H1 (cell line): ENCODE data around the gene PRRX2. TPM values are rescaled to one million over a fixed set of nuclear protein-coding genes. Genes with fewer than 3 reads are reported as not detected.

Experiments used
- EP300 ChIP-seq, 2 experiments: IDR thresholded peaks; 1 replicate in 1 of 2; 2 replicates in 1 of 2; pipeline ENCODE4 v1.6.1; 2011 to 2012; ENCODE audit warnings: low read depth in 2 of 2, low read length in 2 of 2, mild to moderate bottlenecking in 2 of 2, borderline replicate concordance in 1 of 2, inconsistent platforms in 1 of 2, moderate library complexity in 1 of 2
- EZH2 ChIP-seq: fragments of 200-600 bp; sonication (generic); IDR thresholded peaks from 2 replicates; pipeline ENCODE4 v1.7.1; 2012; ENCODE audit warnings: low read depth, mild to moderate bottlenecking, moderate library complexity, low read length, inconsistent platforms; ENCODE audit not compliant: severe bottlenecking
- TEAD4 ChIP-seq: IDR thresholded peaks from 2 replicates; pipeline ENCODE4 v1.6.1; 2012; ENCODE audit warnings: low read depth, low read length, inconsistent platforms, mixed read lengths
- polyA plus RNA-seq, 7 experiments: library from polyadenylated mRNA; depleted of rRNA in 3 of 7; stranded (reverse) in 5 of 7; unstranded in 2 of 7; fragments of >200 nt in 5 of 7; fragments of 200-250 nt in 2 of 7; gene quantifications; 1 replicate in 5 of 7; 2 replicates in 1 of 7; 4 replicates in 1 of 7; pipeline versions ENCODE4 v1.2.1 to v1.2.3, GENCODE V29; 2011 to 2013; ENCODE audit warnings: missing spikeins in 2 of 7, mixed read lengths in 2 of 7
- total RNA-seq: library from RNA; stranded (reverse); fragmentation: NEBNext Ultra II Directional; extraction: Animal tissue kit (Norgen Biotek cat#: 25700); gene quantifications from 2 replicates; pipeline ENCODE4 v1.2.1, GENCODE V29; 2021

Gene PRRX2
- total and polyA plus RNA-seq, 2 of the 8 experiments (the other 6 are each of a cell fraction or from before 2014, with no cell fraction given), result 5.8 to 9.2 TPM

GRCh38 chr9:129656795-129657390 lies 8.6 kb upstream of the PRRX2 start (continued):
- TF ChIP-seq EP300 (IDR thresholded peaks at IDR 0.05; ENCODE audit: borderline replicate concordance in 1 of 2, low read depth in 2 of 2, low read length in 2 of 2), result no peak
- no peak for TF ChIP-seq EZH2
- no peak for TF ChIP-seq TEAD4
